Large intestine (tissue), 3 donors: ENCODE data around the gene CLDN4. TPM values are rescaled to one million over a fixed set of nuclear protein-coding genes. Genes with fewer than 3 reads are reported as not detected.

Experiments
- DNase-seq, 2 donors: peaks; one replicate each; pipeline versions ENCODE4 v3.0.0 to v3.0.0-alpha.2; 2013
- H3K27ac ChIP-seq: one replicate; pipeline ENCODE4 v1.5.1; 2013; ENCODE audit warnings: low read length
- H3K27me3 ChIP-seq: 2 replicates; pipeline ENCODE4 v1.6.1; 2013; ENCODE audit warnings: low read length; ENCODE audit not compliant: control insufficient read depth, insufficient read depth
- H3K36me3 ChIP-seq: 2 replicates; pipeline ENCODE4 v1.6.1; 2013; ENCODE audit warnings: low read length; ENCODE audit not compliant: control insufficient read depth, insufficient read depth
- H3K4me1 ChIP-seq: one replicate; pipeline ENCODE4 v1.6.1; 2013; ENCODE audit warnings: low read length; ENCODE audit not compliant: control insufficient read depth, insufficient read depth
- H3K4me3 ChIP-seq: one replicate; pipeline ENCODE4 v1.5.1; 2013; ENCODE audit warnings: low read length
- H3K9me3 ChIP-seq: one replicate; pipeline ENCODE4 v1.6.1; 2013; ENCODE audit warnings: mild to moderate bottlenecking, low read depth, low read length, moderate library complexity; ENCODE audit not compliant: control insufficient read depth
- WGBS: methylation state at CpG from one replicate; pipeline ENCODE4 v1.1.5; 2013; ENCODE audit warnings: low lambda C conversion rate; ENCODE audit not compliant: insufficient coverage; 5-methylcytosine and 5-hydroxymethylcytosine counted together
- polyA plus RNA-seq: library from polyadenylated mRNA; unstranded; fragments of 120-200 nt; gene quantifications from one replicate; pipeline ENCODE4 v1.2.1, GENCODE V29; 2013

The CLDN4 gene
- polyA plus RNA-seq, 1 donor, result 395 TPM

DNA sequence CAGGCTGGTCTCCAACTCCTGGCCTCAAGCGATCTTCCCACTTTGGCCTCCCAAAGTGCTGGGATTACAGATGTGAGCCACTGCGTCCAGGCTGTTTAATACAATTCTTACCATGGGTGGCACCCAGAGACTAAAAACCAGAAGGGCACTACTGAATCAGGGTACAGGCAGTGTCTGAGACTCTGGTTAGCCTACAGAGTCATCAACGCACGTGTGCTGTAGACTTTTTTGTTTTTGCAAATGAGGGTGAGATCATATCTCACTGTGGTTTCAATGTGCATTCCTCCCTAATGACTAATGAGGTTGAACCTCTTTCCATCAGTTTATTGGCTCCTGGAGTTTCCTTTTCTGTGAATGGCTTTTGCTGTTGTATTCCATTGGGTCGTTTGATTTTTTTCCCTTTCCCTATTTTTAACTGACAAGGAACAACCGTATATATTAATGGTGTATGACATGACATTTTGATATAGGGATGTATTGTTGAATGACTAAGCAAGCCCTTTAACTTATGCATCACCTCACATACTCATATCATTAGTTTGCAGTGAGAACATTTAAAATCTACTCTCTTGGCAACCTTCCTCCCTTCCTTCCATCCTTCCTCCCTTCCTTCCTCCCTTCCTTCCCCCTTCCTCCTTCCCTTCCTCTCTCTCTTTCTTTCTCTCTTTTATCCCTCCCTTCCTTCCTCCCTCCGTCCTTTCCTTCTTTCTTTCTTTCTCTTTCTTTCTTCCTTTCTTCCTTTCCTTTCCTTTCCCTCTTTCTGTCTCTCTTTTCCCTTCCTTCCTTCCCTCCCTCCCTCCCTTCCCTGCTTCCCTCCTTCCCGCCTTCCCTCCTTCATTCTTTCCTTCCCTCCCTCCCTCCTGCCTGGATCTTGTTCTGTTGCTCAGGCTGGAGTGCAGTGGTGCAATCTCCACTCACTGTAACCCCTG is 20.9 kb downstream of the CLDN4 start:
- H3K4me3 ChIP-seq, result no peak overlapping the region
- WGBS, result 100% methylated on average over 1 of the region's 8 CpGs
- H3K36me3 ChIP-seq, result no peaks in the 10 kb centered on the region
- H3K27me3 ChIP-seq, result no peaks in the 10 kb centered on the region
- no peaks in the 10 kb centered on the region for H3K9me3 ChIP-seq
- peaks cover 33% of the 10 kb centered on the region for H3K4me1 ChIP-seq
- peak; percentile 82 to 90 for DNase-seq
- peak overlapping the region; percentile 86 for H3K27ac ChIP-seq

- DNase-seq, result no peak
- no peaks in the 10 kb centered on the region for H3K36me3 ChIP-seq
- H3K27me3 ChIP-seq, result no peaks in the 10 kb centered on the region
- peaks cover 33% of the 10 kb centered on the region for H3K4me1 ChIP-seq
- WGBS, result no CpG with 5 or more reads among the region's 5 CpGs
- no peaks in the 10 kb centered on the region for H3K9me3 ChIP-seq
- no peak overlapping the region for H3K4me3 ChIP-seq
- peak overlapping the region; percentile 86 for H3K27ac ChIP-seq
These were observed 21.7 kb downstream of the CLDN4 start for GRCh38 chr7:73852500-73852899.

- DNase-seq, result no peak
- H3K36me3 ChIP-seq, result no peaks in the 10 kb centered on the region
- peaks cover 9% of the 10 kb centered on the region for H3K9me3 ChIP-seq
- no peak overlapping the region for H3K4me3 ChIP-seq
- H3K27ac ChIP-seq, result no peak overlapping the region
- peaks cover 8% of the 10 kb centered on the region for H3K4me1 ChIP-seq
- no CpG with 5 or more reads among the region's 3 CpGs for WGBS
- no peaks in the 10 kb centered on the region for H3K27me3 ChIP-seq
These were observed 26.1 kb downstream of the CLDN4 start for GRCh38 chr7:73856941-73857340.

GRCh38 chr7:73858807-73859206 is 28.0 kb downstream of the CLDN4 start:
- no peak for DNase-seq
- peaks cover 5% of the 10 kb centered on the region for H3K4me1 ChIP-seq
- H3K9me3 ChIP-seq, result peaks cover 9% of the 10 kb centered on the region
- H3K27me3 ChIP-seq, result no peaks in the 10 kb centered on the region
- no peaks in the 10 kb centered on the region for H3K36me3 ChIP-seq
- H3K27ac ChIP-seq, result no peak overlapping the region
- no peak overlapping the region for H3K4me3 ChIP-seq
- no CpG with 5 or more reads among the region's 2 CpGs for whole genome bisulfite sequencing

- Histone ChIP-seq H3K36me3 (no peaks in the 10 kb centered on the region), H3K27me3 (no peaks in the 10 kb centered on the region), H3K27ac (no peak within 1 kb of the TSS), H3K9me3 (peaks cover 9% of the 10 kb centered on the region), H3K4me3 (no peak within 1 kb of the TSS), H3K4me1 (peaks cover 5% of the 10 kb centered on the region)
- no peak for DNase-seq
- 100% methylated on average over 1 of the region's 11 CpGs for WGBS
These were observed 30.1 kb downstream of the CLDN4 start, which contains the start of gene TMEM270 for GRCh38 chr7:73860859-73861258. Gene TMEM270, plus strand, starts transcription at chr7:73861159. Its CDS starts 36 bp downstream, at chr7:73861195.

DNA sequence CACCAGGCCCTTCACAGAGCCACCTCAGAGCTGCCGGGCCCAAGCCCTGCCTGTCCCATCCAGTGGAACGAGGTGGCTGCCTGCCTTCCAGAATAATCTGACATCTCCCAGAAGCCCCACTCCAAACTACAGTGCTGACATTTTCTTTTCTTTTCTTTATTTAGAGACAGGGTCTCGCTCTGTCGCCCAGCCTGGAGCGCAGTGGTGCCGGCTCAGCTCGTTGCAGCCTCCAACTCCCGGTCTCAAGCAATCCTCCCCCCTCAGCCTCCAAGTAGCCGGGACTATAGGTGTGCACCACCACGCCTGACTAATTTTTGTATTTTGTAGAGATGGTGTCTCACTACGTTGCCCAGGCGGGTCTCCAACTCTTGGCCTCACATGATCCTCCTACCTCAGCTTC is 30.5 kb downstream of the CLDN4 start:
- H3K4me1 ChIP-seq, result peaks cover 5% of the 10 kb centered on the region
- no peak overlapping the region for H3K27ac ChIP-seq
- WGBS, result no CpG with 5 or more reads among the region's 12 CpGs
- no peaks in the 10 kb centered on the region for H3K27me3 ChIP-seq
- H3K9me3 ChIP-seq, result peaks cover 9% of the 10 kb centered on the region
- H3K4me3 ChIP-seq, result no peak overlapping the region
- H3K36me3 ChIP-seq, result no peaks in the 10 kb centered on the region
- no peak for DNase-seq

- no CpG with 5 or more reads among the region's 8 CpGs for WGBS
- Histone ChIP-seq H3K4me3 (no peak overlapping the region), H3K4me1 (peaks cover 13% of the 10 kb centered on the region), H3K36me3 (no peaks in the 10 kb centered on the region), H3K27ac (no peak overlapping the region), H3K27me3 (no peaks in the 10 kb centered on the region), H3K9me3 (no peaks in the 10 kb centered on the region)
- no peak for DNase-seq
These were observed 34.4 kb downstream of the CLDN4 start for GRCh38 chr7:73864981-73865711.

DNA sequence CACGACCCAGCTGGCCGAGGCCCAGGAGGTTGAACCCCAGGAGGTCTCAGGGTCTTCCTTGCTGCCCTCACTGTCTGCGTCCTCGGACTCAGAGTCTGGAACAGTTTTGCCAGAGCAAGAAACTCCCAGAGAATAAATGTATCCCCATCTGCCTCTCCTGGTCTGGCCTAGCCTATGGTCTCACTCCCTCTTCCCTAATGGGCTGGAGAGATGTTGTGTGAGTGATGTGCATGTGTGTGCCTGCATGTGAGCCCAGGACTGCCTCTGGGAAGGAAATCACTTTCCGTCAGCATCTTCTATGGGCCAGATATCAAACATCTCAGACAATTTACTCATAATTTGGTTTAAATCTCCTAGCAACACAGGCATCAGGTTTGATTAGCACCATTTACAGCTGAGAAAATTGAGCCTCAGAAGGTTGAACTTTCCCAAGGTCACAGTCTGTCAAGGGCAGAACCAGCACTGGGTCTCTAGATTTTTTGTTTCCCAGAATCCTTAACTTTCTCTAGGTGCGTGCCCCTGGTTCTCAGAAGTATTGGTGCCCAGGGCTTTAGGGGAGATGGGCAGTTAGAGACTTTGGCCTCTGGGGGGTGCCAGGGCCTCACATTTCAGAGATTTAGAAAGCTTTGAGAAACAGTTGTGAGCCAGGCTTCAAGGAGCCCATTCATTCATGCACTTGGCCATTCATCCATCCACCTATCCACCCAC is 35.1 kb downstream of the CLDN4 start:
- Histone ChIP-seq H3K27ac (no peak overlapping the region), H3K4me1 (peaks cover 21% of the 10 kb centered on the region), H3K36me3 (no peaks in the 10 kb centered on the region), H3K27me3 (no peaks in the 10 kb centered on the region), H3K4me3 (no peak overlapping the region), H3K9me3 (no peaks in the 10 kb centered on the region)
- no CpG with 5 or more reads among the region's 6 CpGs for WGBS
- no peak for DNase-seq

GRCh38 chr7:73866446-73866767 is 35.6 kb downstream of the CLDN4 start:
- H3K4me3 ChIP-seq, result no peak overlapping the region
- no peak overlapping the region for H3K27ac ChIP-seq
- peaks cover 26% of the 10 kb centered on the region for H3K4me1 ChIP-seq
- DNase-seq, result no peak
- H3K9me3 ChIP-seq, result no peaks in the 10 kb centered on the region
- 100% methylated on average over 1 of the region's 1 CpG for WGBS
- no peaks in the 10 kb centered on the region for H3K27me3 ChIP-seq
- H3K36me3 ChIP-seq, result no peaks in the 10 kb centered on the region
